ENCODE results near the gene SF3B5. TPM values are rescaled to one million over a fixed set of nuclear protein-coding genes. Genes with fewer than 3 reads are reported as not detected.

SF3B5 gene
- total RNA-seq, 2 experiments from 2014 or later: 152 to 164 TPM

Other genes starting within 250 kb of the SF3B5 start
- not detected for gene ZC2HC1B, start 231.1 kb downstream of the SF3B5 start, total RNA-seq
- 10 to 100 TPM; 15.9 to 16.3 TPM for gene PLAGL1, start 87.3 kb downstream of the SF3B5 start, total RNA-seq
- gene STX11, start 54.9 kb upstream of the SF3B5 start, total RNA-seq: 10 to 100 TPM; 19.6 to 20.9 TPM
- 10 to 100 TPM; 43.4 to 46.2 TPM for gene UTRN, start 189.8 kb upstream of the SF3B5 start, total RNA-seq

Measured in activated CD4-positive, alpha-beta T cell treated with anti-CD3 and anti-CD28 coated beads for 36 hours (primary cell).